PC-3 (cell line): Measurements from ENCODE around the gene TAF6. TPM values are rescaled to one million over a fixed set of nuclear protein-coding genes. Genes with fewer than 3 reads are reported as not detected.

Experiments
- ATAC-seq: fragments of 200-7000 bp; cut with Tn5 transposase; 2 replicates; pipeline ENCODE4 v1.9.1; 2020; ENCODE audit warnings: mild to moderate bottlenecking, moderate library complexity
- BruUV-seq: library from RNA; stranded (reverse); fragments of 400-500 nt; replicated peaks from 2 replicates; lab custom pipeline; 2021; lab: Mats Ljungman, UMichigan
- CTCF ChIA-PET: fragments of 300-600 bp; sonication (Branson Sonifier 250); formaldehyde crosslinking; loops from one replicate; lab custom pipeline; 2022; ENCODE audit warnings: antibody characterized with exemption; lab: Charles Lee
- POLR2A ChIA-PET: fragments of 300-600 bp; sonication (Branson Sonifier 250); formaldehyde crosslinking; loops from one replicate; lab custom pipeline; 2022; ENCODE audit warnings: antibody characterized with exemption; ENCODE audit not compliant: unreplicated experiment; lab: Charles Lee
- DNase-seq: peaks from one replicate; pipeline ENCODE4 v3.0.0-alpha.2; 2015
- H2AFZ ChIP-seq: fragments of 300-600 bp; sonication (generic); 2 replicates; pipeline ENCODE4 v1.6.0; 2016; ENCODE audit warnings: antibody characterized with exemption, low read length
- H3F3A ChIP-seq: fragments of 300-600 bp; sonication (generic); one replicate; pipeline ENCODE4 v1.6.0; 2017; ENCODE audit warnings: antibody characterized with exemption, low read length, control low read depth, mild to moderate bottlenecking; ENCODE audit not compliant: unreplicated experiment
- H3K27ac ChIP-seq: fragments of 300-600 bp; sonication (generic); 2 replicates; pipeline ENCODE4 v1.5.1; 2016; ENCODE audit warnings: mild to moderate bottlenecking, low read length
- H3K27me3 ChIP-seq: fragments of 300-600 bp; sonication (generic); 2 replicates; pipeline ENCODE4 v1.6.1; 2016; ENCODE audit warnings: low read length, mixed read lengths
- H3K36me3 ChIP-seq: fragments of 300-600 bp; sonication (generic); 2 replicates; pipeline ENCODE4 v1.6.1; 2016; ENCODE audit warnings: low read depth, mixed run types, low read length, mixed read lengths
- H3K4me1 ChIP-seq: fragments of 300-600 bp; sonication (generic); 2 replicates; pipeline ENCODE4 v1.5.1; 2016; ENCODE audit warnings: low read length; ENCODE audit not compliant: insufficient read depth
- H3K4me2 ChIP-seq: fragments of 300-600 bp; sonication (generic); 2 replicates; pipeline ENCODE4 v1.6.0; 2016; ENCODE audit warnings: low read length
- H3K4me3 ChIP-seq: fragments of 300-600 bp; sonication (generic); 2 replicates; pipeline ENCODE4 v1.5.1; 2016; ENCODE audit warnings: mild to moderate bottlenecking, low read length, mixed read lengths
- H3K79me2 ChIP-seq: fragments of 300-600 bp; sonication (generic); 2 replicates; pipeline ENCODE4 v1.6.1; 2017; ENCODE audit warnings: low read length, mixed read lengths
- H3K9ac ChIP-seq: fragments of 300-600 bp; sonication (generic); 2 replicates; pipeline ENCODE4 v1.6.0; 2016; ENCODE audit warnings: mild to moderate bottlenecking, low read length
- H3K9me2 ChIP-seq: fragments of 300-600 bp; sonication (generic); replicated peaks from 2 replicates; pipeline ENCODE4 v1.6.1; 2016; ENCODE audit warnings: mixed run types, low read length, mixed read lengths
- H3K9me3 ChIP-seq: fragments of 300-600 bp; sonication (generic); 2 replicates; pipeline ENCODE4 v1.6.1; 2016; ENCODE audit warnings: low read length, mixed read lengths
- H4K20me1 ChIP-seq: fragments of 300-600 bp; sonication (generic); 2 replicates; pipeline ENCODE4 v1.6.1; 2016; ENCODE audit warnings: low read length, mixed read lengths
- EZH2 ChIP-seq: fragments of 300-600 bp; sonication (generic); IDR thresholded peaks from one replicate; pipeline ENCODE4 v1.6.1; 2017; ENCODE audit warnings: antibody characterized with exemption, mild to moderate bottlenecking, low read length; ENCODE audit not compliant: unreplicated experiment
- EZH2phosphoT487 ChIP-seq: fragments of 300-600 bp; sonication (generic); IDR thresholded peaks from 2 replicates; pipeline ENCODE4 v1.6.1; 2018; ENCODE audit warnings: mild to moderate bottlenecking, antibody characterized with exemption, low read length, borderline replicate concordance
- intact Hi-C: fragments of 100-400 bp; cut with micrococcal nuclease; formaldehyde crosslinking; loops from 2 replicates; pipeline ENCODE4 v1.9.0; 2023
- total RNA-seq: library from RNA; depleted of rRNA; stranded (reverse); fragments of >200 nt; gene quantifications from 2 replicates; pipeline ENCODE4 v1.2.3, GENCODE V29; 2014
- TF ChIP-seq, protein P1 (sequence below): fragments of 300-600 bp; sonication (generic); conservative IDR thresholded peaks from 2 replicates; pipeline ENCODE4 v1.5.1; 2017; ENCODE audit warnings: antibody characterized with exemption, low read depth, mild to moderate bottlenecking, low read length

The TAF6 gene
- total RNA-seq, 1 experiment from 2014 or later, result 58.6 TPM

DNA sequence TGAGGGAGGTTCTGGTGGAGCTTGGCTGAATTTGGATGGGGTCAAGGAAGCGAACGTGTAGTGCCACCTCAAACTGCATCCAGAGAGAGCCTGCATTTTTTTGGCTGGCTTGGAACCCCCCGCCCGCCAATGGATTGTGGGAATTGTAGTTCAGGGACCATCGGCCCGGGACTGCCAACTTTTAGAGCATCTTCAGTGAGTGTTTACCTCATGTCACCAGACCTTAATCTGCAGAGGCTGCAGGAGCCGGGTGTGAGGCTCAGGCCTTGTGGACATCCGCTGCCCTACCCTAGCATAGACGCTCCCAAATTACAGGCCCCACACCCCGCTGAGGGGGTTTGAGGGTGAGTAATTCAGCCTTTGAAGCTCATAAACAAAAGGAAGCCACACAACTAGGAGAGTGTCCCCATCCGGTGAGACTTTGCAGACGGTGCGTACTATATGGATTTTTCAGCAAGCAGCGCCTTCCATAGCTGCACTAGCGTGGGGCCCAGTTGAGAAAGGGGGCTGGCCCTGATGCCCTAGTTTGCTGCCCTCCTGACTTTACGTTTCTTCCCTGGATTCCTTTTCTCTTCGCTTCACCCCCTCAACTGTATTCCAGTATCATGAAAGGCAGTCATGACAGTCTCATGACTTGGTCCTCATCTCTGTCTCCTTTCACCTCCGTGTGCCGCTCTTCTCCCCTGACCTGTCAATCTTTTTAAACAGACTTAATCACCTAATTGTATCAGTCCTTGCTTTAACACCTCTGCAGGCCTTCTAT is 993 bp upstream of the TAF6 start:
- Histone ChIP-seq H3K4me2 (peak overlapping the region; percentile 97), H3K36me3 (no peaks in the 10 kb centered on the region), H3K27me3 (no peaks in the 10 kb centered on the region), H4K20me1 (no peaks in the 10 kb centered on the region), H3K9me3 (no peaks in the 10 kb centered on the region), H2AFZ (peak overlapping the region; percentile 96), H3K27ac (peak overlapping the region; percentile 49), H3K9ac (peak overlapping the region; percentile 87), H3K9me2 (no peaks in the 10 kb centered on the region), H3K4me3 (peak overlapping the region; percentile 98), H3K4me1 (peaks cover 13% of the 10 kb centered on the region; the same call in 1 of the 2 replicates), H3K79me2 (peaks cover 16% of the 10 kb centered on the region), H3F3A (no peaks in the 10 kb centered on the region)
- TSS peak; percentile 82 for BruUV-seq
- intact Hi-C loops, result loop anchor here (2.0 kb wide), 1 partner anchor 19 kb away; the partner anchor contains the start of genes AP4M1 and MCM7
- ChIA-PET CTCF (no interaction called here), POLR2A (no interaction called here)
- ATAC-seq (peak; percentile 67), DNase-seq (peak; percentile 57)
- TF ChIP-seq EZH2phosphoT487 (no peak), EZH2 (no peak)
- TF ChIP-seq, protein P1, sequence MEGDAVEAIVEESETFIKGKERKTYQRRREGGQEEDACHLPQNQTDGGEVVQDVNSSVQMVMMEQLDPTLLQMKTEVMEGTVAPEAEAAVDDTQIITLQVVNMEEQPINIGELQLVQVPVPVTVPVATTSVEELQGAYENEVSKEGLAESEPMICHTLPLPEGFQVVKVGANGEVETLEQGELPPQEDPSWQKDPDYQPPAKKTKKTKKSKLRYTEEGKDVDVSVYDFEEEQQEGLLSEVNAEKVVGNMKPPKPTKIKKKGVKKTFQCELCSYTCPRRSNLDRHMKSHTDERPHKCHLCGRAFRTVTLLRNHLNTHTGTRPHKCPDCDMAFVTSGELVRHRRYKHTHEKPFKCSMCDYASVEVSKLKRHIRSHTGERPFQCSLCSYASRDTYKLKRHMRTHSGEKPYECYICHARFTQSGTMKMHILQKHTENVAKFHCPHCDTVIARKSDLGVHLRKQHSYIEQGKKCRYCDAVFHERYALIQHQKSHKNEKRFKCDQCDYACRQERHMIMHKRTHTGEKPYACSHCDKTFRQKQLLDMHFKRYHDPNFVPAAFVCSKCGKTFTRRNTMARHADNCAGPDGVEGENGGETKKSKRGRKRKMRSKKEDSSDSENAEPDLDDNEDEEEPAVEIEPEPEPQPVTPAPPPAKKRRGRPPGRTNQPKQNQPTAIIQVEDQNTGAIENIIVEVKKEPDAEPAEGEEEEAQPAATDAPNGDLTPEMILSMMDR, result no peak

DNA sequence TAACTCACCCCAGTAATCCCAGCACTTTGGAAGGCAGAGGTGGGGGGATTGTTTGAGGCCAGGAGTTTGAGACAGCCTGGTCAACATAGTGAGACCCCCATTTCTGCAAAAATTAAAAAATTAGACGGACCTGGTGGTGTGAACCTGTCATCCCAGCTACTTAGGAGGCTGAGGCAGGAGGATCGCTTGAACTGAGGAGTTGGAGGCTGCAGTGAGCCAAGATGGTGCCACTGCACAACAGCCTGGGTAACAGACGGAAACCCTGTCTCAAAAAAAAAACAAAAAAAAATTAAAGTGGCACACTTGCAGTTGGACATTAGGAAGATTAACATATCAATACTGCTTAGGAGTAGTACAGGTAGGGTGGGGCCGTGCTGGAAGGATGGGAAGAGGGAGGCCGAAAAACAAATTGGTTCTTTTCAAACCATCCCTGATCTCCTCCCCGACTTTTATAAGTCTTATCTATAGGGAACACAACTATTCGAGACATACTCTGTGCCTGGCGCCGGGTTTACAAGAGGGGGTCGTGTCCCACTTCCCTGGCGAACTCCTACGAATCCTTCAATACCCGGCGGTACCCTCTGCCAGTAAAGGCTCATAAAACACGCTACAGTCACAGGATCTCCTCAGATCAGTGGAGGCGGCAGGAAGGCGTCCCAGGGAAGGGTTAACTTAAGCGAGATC is 628 bp downstream of the TAF6 start:
- no peak for ATAC-seq
- POLR2A ChIA-PET, result no interaction called here

DNA sequence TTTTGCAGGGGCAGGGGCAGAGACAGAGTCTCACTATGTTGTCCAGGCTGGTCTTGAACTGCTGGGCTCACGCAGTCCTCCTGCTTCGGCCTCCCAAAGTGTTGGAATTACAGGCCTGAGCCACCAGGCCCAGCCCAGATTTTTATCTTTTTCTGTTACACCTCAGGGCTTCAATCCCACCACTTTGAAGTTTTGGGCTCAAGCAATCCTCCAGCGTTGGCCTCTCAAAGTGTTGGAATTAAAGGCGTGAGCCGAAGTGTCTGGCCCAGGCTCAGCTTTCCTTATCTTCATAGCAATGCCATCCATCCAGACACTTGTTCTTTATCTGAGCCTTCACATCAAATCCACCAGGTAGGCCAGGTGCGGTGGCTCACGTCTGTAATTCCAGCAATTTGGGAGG is 4.1 kb downstream of the TAF6 start:
- H3K36me3 ChIP-seq, result peaks cover 3% of the 10 kb centered on the region
- no peak overlapping the region for H3K4me2 ChIP-seq
- CTCF ChIA-PET, result no interaction called here
- POLR2A ChIA-PET, result no interaction called here
- H3K4me3 ChIP-seq, result no peak overlapping the region
- H3K9ac ChIP-seq, result no peak overlapping the region
- H3F3A ChIP-seq, result no peaks in the 10 kb centered on the region
- no peak for ATAC-seq
- no TSS peak for BruUV-seq
- H3K27ac ChIP-seq, result no peak overlapping the region
- TF ChIP-seq, protein P1, result no peak
- TF ChIP-seq EZH2phosphoT487, result no peak
- no peak for TF ChIP-seq EZH2
- no peak for DNase-seq
- no peaks in the 10 kb centered on the region for H3K27me3 ChIP-seq
- H2AFZ ChIP-seq, result no peak overlapping the region
- intact Hi-C loops, result no loop called here
- H4K20me1 ChIP-seq, result no peaks in the 10 kb centered on the region
- H3K4me1 ChIP-seq, result 0 out of 2 replicates have a peak, but pooled peaks cover 5% of the 10 kb centered on the region
- no peaks in the 10 kb centered on the region for H3K9me2 ChIP-seq
- peaks cover 11% of the 10 kb centered on the region for H3K79me2 ChIP-seq
- H3K9me3 ChIP-seq, result no peaks in the 10 kb centered on the region

More for the DNA sequence above, 628 bp downstream of the TAF6 start:
- no peak for TF ChIP-seq EZH2phosphoT487
- Histone ChIP-seq H3F3A (no peaks in the 10 kb centered on the region), H3K4me3 (peak overlapping the region; percentile 98), H3K27me3 (no peaks in the 10 kb centered on the region), H3K4me1 (peaks cover 13% of the 10 kb centered on the region; the same call in 1 of the 2 replicates), H3K36me3 (no peaks in the 10 kb centered on the region), H3K9me3 (no peaks in the 10 kb centered on the region), H3K79me2 (peaks cover 16% of the 10 kb centered on the region), H3K9ac (peak overlapping the region; percentile 87), H3K27ac (peak overlapping the region; percentile 49), H4K20me1 (no peaks in the 10 kb centered on the region), H3K9me2 (no peaks in the 10 kb centered on the region), H3K4me2 (peak overlapping the region; percentile 97), H2AFZ (peak overlapping the region; percentile 96)
- TSS peak; percentile 62 for BruUV-seq
- intact Hi-C loops, result loop anchor here (2.0 kb wide), 1 partner anchor 18 kb away; the partner anchor contains the start of genes AP4M1 and MCM7
- CTCF ChIA-PET, result no interaction called here
- no peak for DNase-seq
